ENCODE data around the gene SHC3.

- TF ChIP-seq CTCF (conservative IDR thresholded peaks at IDR 0.05; ENCODE audit: low read depth in 2 of 2) (no peak), POLR2AphosphoS5 (IDR thresholded peaks at IDR 0.05; ENCODE audit: low read depth) (no peak), CREB1 (CRISPR knock-in tag; IDR thresholded peaks at IDR 0.05; ENCODE audit: low read depth) (no peak), REST (IDR thresholded peaks at IDR 0.05; ENCODE audit: unreplicated experiment) (no peak), JUNB (IDR thresholded peaks at IDR 0.05; ENCODE audit: unreplicated experiment) (no peak), EZH2 (IDR thresholded peaks at IDR 0.05; ENCODE audit: low read depth, unreplicated experiment) (no peak), NANOG (IDR thresholded peaks at IDR 0.05; ENCODE audit: borderline replicate concordance) (no peak), EZH2phosphoT487 (IDR thresholded peaks at IDR 0.05; ENCODE audit: unreplicated experiment) (no peak), ZNF462 (CRISPR knock-in tag; IDR thresholded peaks at IDR 0.05) (no peak), STAT1 (IDR thresholded peaks at IDR 0.05; ENCODE audit: unreplicated experiment) (no peak)
Observed at GRCh38 chr9:89134709-89135108, 43.9 kb downstream of the SHC3 start.

All from GM23338 (cell line).